HG02943 (cell line): Measurements from ENCODE around the gene MSL3.
A peak's percentile ranks its signal among the peaks of the same experiment; 100 is the strongest.

Source experiments
- ATAC-seq: cut with Tn5 transposase; IDR thresholded peaks from one replicate; pipeline ENCODE4 v1.9.1; 2021; ENCODE audit warnings: mild to moderate bottlenecking, low read depth, moderate library complexity; ENCODE audit not compliant: unreplicated experiment

The MSL3 gene

GRCh38 chrX:11757719-11758399 lies at the start of gene MSL3:
TSS of gene MSL3 (plus strand) at chrX:11758237. CDS start at chrX:11758264, 27 bp downstream.
- ATAC-seq, result peak; percentile 19

GRCh38 chrX:11722304-11722703 lies 35.7 kb upstream of the MSL3 start:
- ATAC-seq, result no peak

- peak; percentile 63 for ATAC-seq
These were observed 33.7 kb upstream of the MSL3 start for GRCh38 chrX:11724122-11725017.

DNA sequence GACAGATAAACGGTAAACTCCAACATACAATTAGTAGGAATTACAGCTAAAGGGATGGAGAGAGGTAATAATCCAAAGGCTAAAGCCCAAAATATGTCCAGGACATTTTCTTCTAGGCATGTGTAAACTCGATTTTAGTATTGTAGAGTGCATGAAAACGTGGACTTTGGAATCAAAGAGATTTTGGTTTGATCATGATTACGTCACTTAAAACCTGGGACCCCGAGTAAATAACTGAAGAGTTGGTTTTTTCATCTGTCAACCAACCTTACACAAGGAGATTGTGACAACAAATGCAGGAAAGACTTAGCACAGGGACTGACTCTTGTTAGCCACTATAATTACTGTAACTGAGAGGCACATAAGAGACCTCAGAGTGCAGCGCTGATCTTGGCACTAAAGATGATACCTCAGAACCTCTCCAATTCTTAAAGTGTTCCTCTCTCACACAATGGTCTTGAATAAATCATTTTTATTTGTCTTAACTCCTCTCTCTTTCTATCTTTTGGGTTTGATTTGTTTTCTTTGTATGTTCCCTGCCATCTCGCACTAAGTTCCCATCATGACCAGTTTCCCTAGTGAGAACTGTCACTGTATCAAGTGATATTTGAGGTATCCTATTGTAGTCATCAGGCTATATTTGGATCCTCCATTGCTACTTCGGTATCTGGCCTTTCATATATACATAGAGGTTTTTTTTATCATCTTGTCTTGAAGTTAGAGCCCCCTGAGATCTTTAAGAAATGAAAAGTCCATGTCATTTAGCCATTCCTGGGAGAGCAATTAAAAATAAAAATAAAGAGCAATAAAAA lies 32.2 kb upstream of the MSL3 start:
- no peak for ATAC-seq

DNA sequence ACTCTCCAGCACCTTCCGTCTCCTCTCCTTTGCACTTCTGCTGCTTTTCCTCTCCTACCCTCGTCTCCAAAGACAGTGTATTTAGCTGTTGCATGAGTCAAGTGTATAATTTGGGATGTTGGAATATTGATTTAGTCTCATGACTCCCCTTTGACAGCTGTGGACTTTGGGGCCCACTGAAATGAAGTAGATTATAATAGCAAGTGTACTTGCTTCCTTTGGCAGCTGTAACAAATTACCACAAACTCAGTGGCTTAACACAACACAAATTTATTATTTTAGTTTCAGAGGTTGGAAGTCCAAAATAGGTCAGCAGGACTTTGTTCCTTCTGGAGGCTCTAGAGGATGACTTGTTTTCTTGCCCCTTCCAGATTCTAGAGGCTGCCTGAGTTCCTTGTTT lies 29.5 kb upstream of the MSL3 start:
- ATAC-seq, result no peak

GRCh38 chrX:11733614-11734013 lies 24.4 kb upstream of the MSL3 start:
- ATAC-seq, result peak; percentile 48

DNA sequence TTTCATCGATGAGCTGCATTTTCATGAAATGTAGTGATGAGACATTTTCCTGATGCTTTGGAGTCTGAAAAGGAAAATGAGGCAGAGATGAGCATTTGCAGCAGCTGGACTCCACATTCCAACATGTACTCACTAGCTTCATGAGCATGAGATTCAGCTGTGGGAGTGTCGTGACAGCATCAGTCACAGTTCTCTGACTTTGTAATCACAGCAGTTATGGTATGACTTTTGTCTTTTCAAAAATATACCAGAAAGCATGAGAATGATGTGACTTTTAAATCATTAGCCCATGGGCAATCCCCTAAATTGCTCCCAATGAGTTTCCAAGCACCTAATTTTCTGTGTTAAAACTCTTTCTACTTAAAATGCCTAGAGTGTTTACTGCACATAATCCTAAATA lies 18.3 kb upstream of the MSL3 start:
- ATAC-seq, result no peak

DNA sequence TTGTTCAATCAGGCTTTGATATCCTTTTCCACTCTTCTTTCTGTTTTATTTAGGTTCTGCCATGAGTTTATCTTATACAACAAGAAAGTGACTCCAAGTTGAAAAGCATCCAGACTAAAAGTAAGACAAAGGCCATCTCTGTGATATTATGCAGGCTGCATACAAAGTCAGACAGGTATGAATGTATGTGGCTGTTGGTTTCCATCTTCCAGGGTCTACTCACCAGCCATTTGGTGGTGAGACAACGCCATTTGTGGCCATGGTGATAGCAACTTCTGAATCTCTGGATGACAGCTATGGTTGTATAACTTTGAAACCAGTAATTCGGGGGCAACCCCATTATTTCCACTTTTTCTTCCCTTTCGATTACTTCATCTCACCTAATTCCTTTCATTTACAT lies 17.2 kb upstream of the MSL3 start:
- ATAC-seq, result no peak

DNA sequence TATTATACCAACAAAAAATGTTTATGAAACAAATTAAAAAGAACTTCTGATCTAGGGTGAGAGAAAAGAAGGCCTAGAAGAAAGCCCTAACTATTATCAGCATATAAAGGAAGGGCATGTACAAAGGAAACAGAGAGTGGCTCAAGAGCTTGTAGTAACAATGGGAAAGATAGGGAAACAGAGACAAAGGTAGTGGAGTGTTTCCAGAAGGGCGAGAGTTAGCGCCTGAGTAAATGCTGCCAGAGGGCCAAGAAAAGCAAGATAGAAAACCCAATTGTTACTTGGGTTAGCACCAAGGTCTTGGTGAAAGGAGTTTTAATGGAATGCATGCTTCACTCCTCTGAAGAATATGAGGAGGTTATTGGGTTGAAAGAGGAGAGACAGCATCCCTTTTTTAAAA lies 16.5 kb upstream of the MSL3 start:
- ATAC-seq, result no peak

GRCh38 chrX:11745881-11746280 lies 12.2 kb upstream of the MSL3 start:
- ATAC-seq, result no peak

DNA sequence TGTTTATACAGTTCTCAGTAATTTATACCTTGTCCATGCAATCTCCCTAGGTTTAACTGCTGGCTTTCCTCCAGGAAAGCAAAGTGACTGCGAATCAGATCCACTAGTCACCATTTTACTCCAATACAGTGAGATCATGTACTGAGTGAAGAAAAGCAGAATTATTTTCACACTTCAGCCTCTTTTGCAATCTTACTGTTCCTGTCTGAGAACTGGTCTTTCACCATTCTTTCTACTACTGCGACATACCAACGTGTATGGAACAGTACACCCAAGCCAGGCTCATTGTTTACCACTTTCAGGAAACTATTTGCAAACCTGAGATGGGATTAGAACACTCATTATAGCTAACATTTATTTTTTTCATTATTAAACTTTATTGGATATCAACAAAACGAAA lies 8.0 kb upstream of the MSL3 start:
- ATAC-seq, result no peak

GRCh38 chrX:11750694-11751093 lies 7.3 kb upstream of the MSL3 start:
- no peak for ATAC-seq

DNA sequence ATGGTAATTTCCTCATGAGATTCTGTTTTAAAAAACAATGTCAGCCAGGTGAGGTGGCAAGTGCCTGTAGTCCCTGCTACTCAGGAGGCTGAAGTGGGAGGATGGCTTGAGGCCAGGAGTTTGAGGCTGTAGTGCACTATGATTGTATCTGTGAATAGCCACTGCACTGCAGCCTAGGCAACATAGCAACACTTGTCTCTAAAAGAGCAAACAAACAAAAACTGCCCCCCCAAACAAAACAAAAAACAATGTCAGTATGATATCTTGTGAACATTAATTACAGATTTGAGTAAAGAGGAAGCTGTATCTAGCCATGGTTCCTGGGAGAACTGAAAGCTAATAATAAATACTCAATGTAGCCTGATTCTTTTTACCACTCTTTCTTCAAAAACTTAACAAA lies 6.8 kb upstream of the MSL3 start:
- no peak for ATAC-seq

- no peak for ATAC-seq
These were observed 4.4 kb upstream of the MSL3 start for GRCh38 chrX:11753668-11754067.

GRCh38 chrX:11754958-11755645 lies 2.9 kb upstream of the MSL3 start:
- no peak for ATAC-seq

GRCh38 chrX:11755724-11756123 lies 2.3 kb upstream of the MSL3 start:
- no peak for ATAC-seq

- ATAC-seq, result no peak
These were observed 1.4 kb upstream of the MSL3 start for GRCh38 chrX:11756354-11757318.

- ATAC-seq, result peak; percentile 1
These were observed 679 bp upstream of the MSL3 start for GRCh38 chrX:11757397-11757718.

GRCh38 chrX:11758400-11759171 lies 549 bp downstream of the MSL3 start:
- peak; percentile 25 for ATAC-seq
